Neutrophil (primary cell): ENCODE data around the gene RBBP8NL.
A peak's percentile ranks its signal among the peaks of the same experiment; 100 is the strongest.

ENCODE experiments used
- H3K27ac ChIP-seq: fragments of 200-600 bp; sonication (generic); 2 replicates; pipeline ENCODE4 v1.5.1; 2016; ENCODE audit warnings: mild to moderate bottlenecking, moderate library complexity
- H3K27me3 ChIP-seq: fragments of 200-600 bp; sonication (generic); 2 replicates; pipeline ENCODE4 v1.6.0; 2016; ENCODE audit warnings: mild to moderate bottlenecking
- H3K36me3 ChIP-seq: fragments of 200-600 bp; sonication (generic); 2 replicates; pipeline ENCODE4 v1.5.1; 2017
- H3K4me1 ChIP-seq, 2 experiments: fragments of 200-600 bp in 1 of 2; sonication (generic) in 1 of 2; 1 replicate in 1 of 2; 2 replicates in 1 of 2; pipeline versions ENCODE4 v1.5.1 to v1.6.1; 2013 to 2016; ENCODE audit warnings: low read depth in 1 of 2, low read length in 1 of 2, mild to moderate bottlenecking in 1 of 2, moderate library complexity in 1 of 2; ENCODE audit not compliant: control insufficient read depth in 1 of 2, insufficient read depth in 1 of 2
- H3K4me3 ChIP-seq, 2 experiments: fragments of 200-600 bp in 1 of 2; sonication (generic) in 1 of 2; 1 replicate in 1 of 2; 2 replicates in 1 of 2; pipeline ENCODE4 v1.5.1; 2013 to 2016; ENCODE audit warnings: low read depth in 1 of 2, low read length in 1 of 2, mild to moderate bottlenecking in 1 of 2, moderate library complexity in 1 of 2
- H3K9me3 ChIP-seq: fragments of 200-600 bp; sonication (generic); 2 replicates; pipeline ENCODE4 v1.5.1; 2016
- TF ChIP-seq, protein P1 (sequence below): fragments of 200-600 bp; sonication (generic); IDR thresholded peaks from 2 replicates; pipeline ENCODE4 v1.5.1; 2016; ENCODE audit warnings: antibody characterized with exemption

RBBP8NL gene

DNA sequence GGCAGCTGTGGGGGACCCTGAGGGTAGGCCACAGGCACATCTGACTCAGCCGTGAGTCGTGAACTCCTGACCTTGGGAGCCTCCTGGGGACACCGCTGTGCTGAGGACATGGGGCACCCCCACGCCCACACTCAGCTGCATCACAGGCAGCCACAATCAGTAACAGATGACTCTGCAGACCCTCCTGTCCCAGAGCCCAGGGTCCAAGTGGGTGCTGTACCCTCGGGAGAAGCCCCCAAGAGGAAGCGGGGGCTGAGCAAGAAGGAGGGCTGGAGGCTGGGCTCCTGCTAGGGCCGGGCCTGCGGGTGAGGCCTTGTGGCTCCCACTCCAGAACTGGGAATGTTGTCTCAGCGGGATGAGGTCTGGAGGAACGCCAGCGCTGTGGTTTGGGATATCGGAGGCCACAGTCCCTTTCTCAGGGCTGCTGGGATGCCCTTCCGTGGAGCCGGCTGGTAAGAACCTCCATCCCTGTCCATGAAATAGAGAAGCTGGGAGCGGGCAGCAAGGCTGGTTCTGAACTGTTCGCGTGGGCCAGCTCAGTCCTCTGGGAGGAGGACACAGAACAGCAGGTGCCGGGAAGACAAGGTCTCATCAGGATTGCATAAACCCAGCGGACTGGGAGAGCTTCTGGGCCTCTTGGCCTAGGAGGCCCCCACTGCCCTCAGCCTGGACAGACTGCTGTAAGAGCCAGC, 57.1 kb downstream of the RBBP8NL start:
- Histone ChIP-seq H3K27me3 (peaks cover 90% of the 10 kb centered on the region), H3K4me1 (peaks cover 5 to 18% of the 10 kb centered on the region in 2 experiments), H3K27ac (no peak overlapping the region), H3K36me3 (no peaks in the 10 kb centered on the region), H3K9me3 (no peaks in the 10 kb centered on the region), H3K4me3 (no peak overlapping the region)
- TF ChIP-seq, protein P1, sequence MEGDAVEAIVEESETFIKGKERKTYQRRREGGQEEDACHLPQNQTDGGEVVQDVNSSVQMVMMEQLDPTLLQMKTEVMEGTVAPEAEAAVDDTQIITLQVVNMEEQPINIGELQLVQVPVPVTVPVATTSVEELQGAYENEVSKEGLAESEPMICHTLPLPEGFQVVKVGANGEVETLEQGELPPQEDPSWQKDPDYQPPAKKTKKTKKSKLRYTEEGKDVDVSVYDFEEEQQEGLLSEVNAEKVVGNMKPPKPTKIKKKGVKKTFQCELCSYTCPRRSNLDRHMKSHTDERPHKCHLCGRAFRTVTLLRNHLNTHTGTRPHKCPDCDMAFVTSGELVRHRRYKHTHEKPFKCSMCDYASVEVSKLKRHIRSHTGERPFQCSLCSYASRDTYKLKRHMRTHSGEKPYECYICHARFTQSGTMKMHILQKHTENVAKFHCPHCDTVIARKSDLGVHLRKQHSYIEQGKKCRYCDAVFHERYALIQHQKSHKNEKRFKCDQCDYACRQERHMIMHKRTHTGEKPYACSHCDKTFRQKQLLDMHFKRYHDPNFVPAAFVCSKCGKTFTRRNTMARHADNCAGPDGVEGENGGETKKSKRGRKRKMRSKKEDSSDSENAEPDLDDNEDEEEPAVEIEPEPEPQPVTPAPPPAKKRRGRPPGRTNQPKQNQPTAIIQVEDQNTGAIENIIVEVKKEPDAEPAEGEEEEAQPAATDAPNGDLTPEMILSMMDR: no peak

DNA sequence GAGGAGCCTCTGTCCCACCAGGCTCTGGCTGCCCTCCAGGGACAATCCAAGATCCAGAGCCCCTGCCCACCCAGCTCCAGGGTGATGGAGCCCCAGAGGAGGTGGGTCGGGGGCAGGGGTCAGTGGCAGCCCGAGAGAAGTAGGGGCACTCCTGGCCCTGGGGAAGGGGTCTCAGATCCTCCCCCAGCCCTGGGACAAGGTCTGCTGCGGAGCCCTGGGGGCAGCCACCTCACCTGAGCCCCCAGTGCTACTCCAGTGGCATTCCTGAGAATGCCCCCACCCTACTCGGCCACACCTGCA, 57.6 kb downstream of the RBBP8NL start:
- Histone ChIP-seq H3K36me3 (no peaks in the 10 kb centered on the region), H3K9me3 (no peaks in the 10 kb centered on the region), H3K27me3 (peaks cover 90% of the 10 kb centered on the region), H3K27ac (no peak overlapping the region), H3K4me1 (peaks cover 5 to 18% of the 10 kb centered on the region in 2 experiments), H3K4me3 (no peak overlapping the region)
- TF ChIP-seq, protein P1: no peak

DNA sequence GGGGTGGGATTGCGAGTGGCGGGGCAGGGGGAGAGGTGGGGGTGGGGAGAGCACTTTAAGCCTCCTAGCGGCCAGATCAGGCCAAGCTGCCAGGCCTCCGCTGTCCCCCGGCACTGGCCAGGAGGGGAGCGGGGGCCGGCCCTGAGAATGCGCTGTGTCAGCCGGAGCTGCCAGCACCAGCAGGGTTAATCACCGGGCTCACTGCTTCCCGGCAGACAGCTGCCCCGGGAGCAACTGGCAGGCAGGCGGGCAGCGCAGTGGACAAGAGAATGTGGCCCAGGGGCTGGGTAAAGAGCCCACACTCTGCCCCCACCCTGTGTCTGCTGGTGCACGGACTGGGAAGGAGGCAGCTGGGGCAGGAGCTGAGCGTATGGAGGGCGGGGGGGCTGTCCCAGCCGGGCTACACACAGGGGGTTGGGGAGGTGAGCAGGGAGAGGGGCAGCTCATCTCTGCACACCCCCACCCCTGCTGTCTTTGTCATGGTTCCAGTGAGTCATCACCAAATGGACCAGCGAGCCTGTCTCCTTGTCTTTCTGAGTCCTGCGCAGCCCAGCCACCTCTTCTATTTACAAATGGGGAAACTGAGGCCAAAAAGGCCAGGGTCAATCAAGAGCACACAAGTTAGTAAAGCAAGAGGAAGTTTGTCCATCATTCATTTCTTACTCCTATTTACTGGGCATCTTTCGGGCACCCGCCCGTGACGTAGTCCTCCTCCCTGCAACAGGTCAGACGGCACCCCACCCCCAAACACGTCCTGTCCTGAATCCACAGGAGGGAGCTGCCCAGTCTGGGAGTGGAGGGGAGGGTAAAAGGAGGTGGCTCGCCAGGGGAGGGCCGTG, 58.1 kb downstream of the RBBP8NL start:
- Histone ChIP-seq H3K4me3 (no peak overlapping the region), H3K4me1 (peaks cover 5 to 18% of the 10 kb centered on the region in 2 experiments), H3K36me3 (no peaks in the 10 kb centered on the region), H3K9me3 (no peaks in the 10 kb centered on the region), H3K27me3 (peaks cover 90% of the 10 kb centered on the region), H3K27ac (no peak overlapping the region)
- TF ChIP-seq, protein P1: no peak

DNA sequence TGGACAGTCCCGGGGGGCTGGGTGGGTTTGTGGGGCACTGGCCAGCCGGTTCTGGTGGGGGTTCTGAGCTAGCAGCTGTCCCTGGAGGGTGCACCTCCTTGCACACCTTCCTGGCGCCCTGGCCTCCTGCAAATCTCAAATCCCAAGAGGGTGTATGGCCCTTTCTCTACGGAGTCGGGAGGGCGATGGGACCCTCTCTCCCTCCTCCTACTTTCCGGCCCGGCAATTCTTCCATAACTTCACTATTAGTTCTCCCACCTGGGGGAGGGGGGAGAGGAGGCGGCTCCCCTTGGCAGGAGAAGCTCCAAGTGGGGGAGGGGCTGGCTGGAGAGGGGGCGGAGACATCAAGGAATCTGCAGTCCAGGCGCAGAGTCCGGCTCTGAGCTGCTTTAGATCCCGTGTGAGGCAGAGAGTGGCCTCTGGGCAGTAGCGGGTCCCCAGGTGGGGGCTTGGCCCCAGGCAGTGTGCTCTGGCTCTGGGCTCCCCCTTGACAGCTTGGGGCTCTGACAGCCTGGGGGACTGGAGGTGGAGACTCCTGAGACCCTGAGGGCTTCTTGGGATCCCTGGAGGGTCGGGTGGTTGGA, 58.9 kb downstream of the RBBP8NL start:
- H3K4me1 ChIP-seq: peaks cover 5 to 18% of the 10 kb centered on the region in 2 experiments
- H3K4me3 ChIP-seq: no peak overlapping the region
- H3K27me3 ChIP-seq: peaks cover 90% of the 10 kb centered on the region
- H3K9me3 ChIP-seq: no peaks in the 10 kb centered on the region
- TF ChIP-seq, protein P1: no peak
- H3K36me3 ChIP-seq: no peaks in the 10 kb centered on the region
- no peak overlapping the region for H3K27ac ChIP-seq

DNA sequence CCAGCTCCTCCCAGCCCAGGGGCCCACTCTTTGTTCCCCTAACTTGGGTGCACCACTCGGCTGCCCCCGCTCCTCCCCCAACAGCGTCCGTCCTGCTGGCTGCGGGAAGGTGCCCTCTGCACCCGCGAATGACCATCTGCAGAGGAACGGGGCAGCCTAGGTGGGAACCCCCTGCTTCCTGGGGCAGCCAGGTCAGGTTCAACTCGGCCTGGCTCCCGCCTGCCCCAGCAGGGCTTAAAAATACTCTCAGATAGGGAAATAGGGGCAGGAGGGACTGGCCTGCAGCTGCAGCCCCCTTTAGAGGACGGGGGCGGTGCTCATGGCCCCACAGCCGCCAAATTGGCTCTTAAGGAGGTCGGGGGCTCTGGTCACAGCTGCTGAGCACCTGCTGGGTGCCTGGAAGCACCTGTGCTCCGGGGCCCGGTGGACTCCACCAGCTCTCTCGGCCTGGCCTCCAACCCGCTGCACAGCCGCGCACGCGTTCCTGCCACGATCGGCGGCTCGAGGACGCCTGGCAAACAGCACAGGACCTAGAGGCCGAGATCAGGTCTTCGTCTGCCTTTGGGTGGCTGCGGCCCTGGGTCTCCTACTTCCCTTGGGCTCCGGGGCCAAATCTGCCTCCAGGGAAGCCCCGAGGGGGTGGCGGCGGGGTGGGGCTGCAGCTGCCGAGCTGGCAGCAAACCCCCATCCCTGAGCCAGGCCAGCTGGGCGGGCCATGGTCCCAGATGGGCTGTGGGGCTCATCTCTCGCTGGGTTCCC, 59.5 kb downstream of the RBBP8NL start:
- Histone ChIP-seq H3K9me3 (no peaks in the 10 kb centered on the region), H3K27ac (no peak overlapping the region), H3K27me3 (peaks cover 96% of the 10 kb centered on the region), H3K4me3 (peak overlapping the region in 1 of 2 experiments; percentile 40), H3K4me1 (peaks cover 5 to 18% of the 10 kb centered on the region in 2 experiments), H3K36me3 (no peaks in the 10 kb centered on the region)
- TF ChIP-seq, protein P1: no peak
